Osteoblast (primary cell): Measurements from ENCODE around the gene OSCAR. TPM values are rescaled to one million over a fixed set of nuclear protein-coding genes. Genes with fewer than 3 reads are reported as not detected.

ENCODE experiments used
- DNase-seq: peaks from one replicate; pipeline ENCODE4 v3.0.0; 2011; ENCODE audit warnings: low spot score, mixed read lengths; ENCODE audit not compliant: insufficient read length; ENCODE audit errors: missing footprints
- H2AFZ ChIP-seq: 2 replicates; pipeline ENCODE4 v1.6.0; 2011; ENCODE audit warnings: mild to moderate bottlenecking, low read length
- H3K27ac ChIP-seq: 2 replicates; pipeline ENCODE4 v1.5.1; 2011; ENCODE audit warnings: mild to moderate bottlenecking, low read depth, low read length, moderate library complexity
- H3K27me3 ChIP-seq: 2 replicates; pipeline ENCODE4 v1.6.0; 2012; ENCODE audit warnings: mild to moderate bottlenecking, control low read depth, inconsistent platforms, low read length, moderate library complexity; ENCODE audit not compliant: insufficient read depth
- H3K36me3 ChIP-seq: 2 replicates; pipeline ENCODE4 v1.5.1; 2011; ENCODE audit warnings: mild to moderate bottlenecking, low read length, control low read depth, moderate library complexity; ENCODE audit not compliant: insufficient read depth
- H3K4me1 ChIP-seq: 2 replicates; pipeline ENCODE4 v1.5.1; 2011; ENCODE audit warnings: mild to moderate bottlenecking, low read length, control low read depth, moderate library complexity; ENCODE audit not compliant: insufficient read depth
- H3K4me2 ChIP-seq: 2 replicates; pipeline ENCODE4 v1.6.0; 2011; ENCODE audit warnings: mild to moderate bottlenecking, low read length; ENCODE audit not compliant: insufficient read depth
- H3K4me3 ChIP-seq: fragments of 200-600 bp; sonication (generic); 3 replicates; pipeline ENCODE4 v1.5.1; 2012; ENCODE audit warnings: mild to moderate bottlenecking, low read length, inconsistent platforms; ENCODE audit not compliant: insufficient read depth
- H3K79me2 ChIP-seq: 2 replicates; pipeline ENCODE4 v1.6.0; 2012; ENCODE audit warnings: mild to moderate bottlenecking, low read length, control low read depth, inconsistent platforms; ENCODE audit not compliant: insufficient read depth
- H3K9me3 ChIP-seq: 2 replicates; pipeline ENCODE4 v1.5.1; 2011; ENCODE audit warnings: low read depth, low read length, control low read depth
- H4K20me1 ChIP-seq: 2 replicates; pipeline ENCODE4 v1.6.0; 2012; ENCODE audit warnings: mild to moderate bottlenecking, low read length, control low read depth; ENCODE audit not compliant: insufficient read depth
- total RNA-seq: library from RNA; depleted of rRNA; stranded (reverse); fragments of >200 nt; gene quantifications from 2 replicates; pipeline ENCODE4 v1.2.3, GENCODE V29; 2012
- TF ChIP-seq, protein P1 (sequence below): IDR thresholded peaks from 2 replicates; pipeline ENCODE4 v1.5.1; 2011; ENCODE audit warnings: mild to moderate bottlenecking, low read depth, low read length, moderate library complexity; ENCODE audit errors: extremely low read depth

Gene OSCAR
- total RNA-seq, 1 donor, result 0.36 TPM

DNA sequence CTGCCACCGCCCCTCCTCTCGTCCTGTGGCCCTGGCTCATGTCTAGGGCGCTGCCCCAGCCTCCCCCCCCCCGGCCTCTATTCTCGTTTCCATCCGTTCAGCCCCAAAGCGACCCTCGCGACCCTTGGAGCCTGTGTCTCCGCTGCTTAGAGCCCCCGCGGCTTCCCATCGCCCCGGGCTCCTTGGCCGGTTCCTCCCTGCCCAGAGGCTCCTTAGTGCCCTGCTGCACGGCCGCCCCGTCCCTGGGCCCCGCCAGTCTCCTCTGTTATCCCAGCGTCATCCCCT lies 27.8 kb upstream of the OSCAR start:
- Histone ChIP-seq H3K4me1 (no peaks in the 10 kb centered on the region), H3K36me3 (peaks cover 44% of the 10 kb centered on the region), H4K20me1 (no peaks in the 10 kb centered on the region), H3K4me2 (no peak overlapping the region), H3K27ac (no peak overlapping the region), H2AFZ (no peak overlapping the region), H3K79me2 (no peaks in the 10 kb centered on the region), H3K9me3 (no peaks in the 10 kb centered on the region), H3K27me3 (no peaks in the 10 kb centered on the region), H3K4me3 (no peak overlapping the region)
- TF ChIP-seq, protein P1, sequence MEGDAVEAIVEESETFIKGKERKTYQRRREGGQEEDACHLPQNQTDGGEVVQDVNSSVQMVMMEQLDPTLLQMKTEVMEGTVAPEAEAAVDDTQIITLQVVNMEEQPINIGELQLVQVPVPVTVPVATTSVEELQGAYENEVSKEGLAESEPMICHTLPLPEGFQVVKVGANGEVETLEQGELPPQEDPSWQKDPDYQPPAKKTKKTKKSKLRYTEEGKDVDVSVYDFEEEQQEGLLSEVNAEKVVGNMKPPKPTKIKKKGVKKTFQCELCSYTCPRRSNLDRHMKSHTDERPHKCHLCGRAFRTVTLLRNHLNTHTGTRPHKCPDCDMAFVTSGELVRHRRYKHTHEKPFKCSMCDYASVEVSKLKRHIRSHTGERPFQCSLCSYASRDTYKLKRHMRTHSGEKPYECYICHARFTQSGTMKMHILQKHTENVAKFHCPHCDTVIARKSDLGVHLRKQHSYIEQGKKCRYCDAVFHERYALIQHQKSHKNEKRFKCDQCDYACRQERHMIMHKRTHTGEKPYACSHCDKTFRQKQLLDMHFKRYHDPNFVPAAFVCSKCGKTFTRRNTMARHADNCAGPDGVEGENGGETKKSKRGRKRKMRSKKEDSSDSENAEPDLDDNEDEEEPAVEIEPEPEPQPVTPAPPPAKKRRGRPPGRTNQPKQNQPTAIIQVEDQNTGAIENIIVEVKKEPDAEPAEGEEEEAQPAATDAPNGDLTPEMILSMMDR, result no peak
- no peak for DNase-seq

DNA sequence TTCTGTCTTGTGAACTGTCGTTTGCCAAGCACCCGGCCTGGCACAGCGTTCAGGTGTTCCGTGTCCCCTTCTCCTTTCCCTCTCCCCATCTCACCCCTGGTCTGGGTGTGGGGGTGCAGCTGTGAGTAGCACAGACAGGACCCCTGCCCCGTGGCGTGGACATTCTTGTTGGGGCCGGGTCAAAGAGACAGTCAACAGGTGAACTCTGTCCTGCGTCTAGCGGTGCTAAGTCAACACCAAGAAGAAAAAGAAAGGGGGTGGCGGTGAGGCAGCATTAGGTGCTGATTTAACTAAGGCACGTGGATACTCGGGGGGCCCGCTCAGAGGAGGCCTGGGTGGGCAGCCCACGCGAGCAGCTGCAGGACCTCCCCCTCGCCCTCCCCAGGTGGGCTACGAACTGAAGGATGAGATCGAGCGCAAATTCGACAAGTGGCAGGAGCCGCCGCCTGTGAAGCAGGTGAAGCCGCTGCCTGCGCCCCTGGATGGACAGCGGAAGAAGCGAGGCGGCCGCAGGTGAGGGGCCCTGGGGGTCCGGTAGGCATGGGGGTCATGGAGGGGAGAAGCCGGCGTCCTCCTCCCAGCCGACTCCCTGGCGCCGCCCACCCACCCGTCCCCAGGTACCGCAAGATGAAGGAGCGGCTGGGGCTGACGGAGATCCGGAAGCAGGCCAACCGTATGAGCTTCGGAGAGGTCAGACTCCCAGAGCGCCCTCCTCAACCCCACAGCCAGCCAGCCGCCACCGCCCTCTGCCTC lies 27.3 kb upstream of the OSCAR start:
- H4K20me1 ChIP-seq, result no peaks in the 10 kb centered on the region
- no peaks in the 10 kb centered on the region for H3K79me2 ChIP-seq
- peaks cover 44% of the 10 kb centered on the region for H3K36me3 ChIP-seq
- H2AFZ ChIP-seq, result no peak overlapping the region
- no peaks in the 10 kb centered on the region for H3K9me3 ChIP-seq
- TF ChIP-seq, protein P1, result no peak
- H3K4me2 ChIP-seq, result no peak overlapping the region
- no peaks in the 10 kb centered on the region for H3K4me1 ChIP-seq
- DNase-seq, result no peak
- H3K27ac ChIP-seq, result no peak overlapping the region
- H3K4me3 ChIP-seq, result no peak overlapping the region
- H3K27me3 ChIP-seq, result no peaks in the 10 kb centered on the region

DNA sequence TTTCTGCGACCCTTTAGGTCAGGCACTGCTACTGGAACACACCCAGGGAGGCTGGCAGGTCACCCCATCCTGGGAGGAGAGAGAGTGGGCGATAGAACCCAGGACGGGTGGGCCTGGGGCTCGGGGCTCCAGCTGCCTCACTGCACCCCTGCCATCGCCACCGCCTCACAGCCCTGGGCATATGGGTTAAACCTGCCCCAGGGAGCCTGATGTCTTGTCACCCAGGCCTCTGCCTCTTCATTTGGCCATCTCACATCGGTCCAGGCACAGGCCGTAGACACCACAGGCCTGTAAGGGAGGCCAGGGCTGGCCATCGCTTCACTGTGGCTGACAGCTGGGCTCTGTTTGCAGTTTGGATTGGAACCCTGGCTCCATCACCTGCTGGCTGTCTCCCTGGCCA lies 25.1 kb upstream of the OSCAR start:
- Histone ChIP-seq H4K20me1 (no peaks in the 10 kb centered on the region), H3K79me2 (no peaks in the 10 kb centered on the region), H3K4me2 (no peak overlapping the region), H2AFZ (no peak overlapping the region), H3K9me3 (no peaks in the 10 kb centered on the region), H3K36me3 (peaks cover 44% of the 10 kb centered on the region), H3K4me3 (no peak overlapping the region), H3K27ac (no peak overlapping the region), H3K4me1 (no peaks in the 10 kb centered on the region), H3K27me3 (no peaks in the 10 kb centered on the region)
- DNase-seq, result no peak
- TF ChIP-seq, protein P1, result no peak

DNA sequence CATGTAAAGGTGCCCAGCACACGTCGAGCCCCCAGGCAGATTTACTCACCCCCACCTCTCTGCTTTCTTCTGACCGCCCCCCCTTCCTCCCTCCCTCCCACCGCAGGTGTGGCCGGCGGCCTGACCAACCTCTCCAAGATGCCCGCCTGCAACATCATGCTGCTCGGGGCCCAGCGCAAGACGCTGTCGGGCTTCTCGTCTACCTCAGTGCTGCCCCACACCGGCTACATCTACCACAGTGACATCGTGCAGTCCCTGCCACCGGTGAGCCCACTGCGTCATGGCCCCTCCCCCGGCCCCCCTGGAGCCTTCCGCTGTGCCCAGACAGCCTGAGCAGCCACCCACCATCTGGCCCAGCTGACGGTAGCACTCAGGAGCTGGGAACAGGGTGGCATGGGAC lies 23.8 kb upstream of the OSCAR start:
- Histone ChIP-seq H3K4me3 (no peak overlapping the region), H4K20me1 (no peaks in the 10 kb centered on the region), H3K27ac (no peak overlapping the region), H3K4me1 (no peaks in the 10 kb centered on the region), H2AFZ (no peak overlapping the region), H3K27me3 (no peaks in the 10 kb centered on the region), H3K36me3 (peaks cover 47% of the 10 kb centered on the region), H3K4me2 (no peak overlapping the region), H3K79me2 (no peaks in the 10 kb centered on the region), H3K9me3 (no peaks in the 10 kb centered on the region)
- TF ChIP-seq, protein P1, result no peak
- DNase-seq, result no peak
